ENCODE data around the gene KCNJ9.

DNA sequence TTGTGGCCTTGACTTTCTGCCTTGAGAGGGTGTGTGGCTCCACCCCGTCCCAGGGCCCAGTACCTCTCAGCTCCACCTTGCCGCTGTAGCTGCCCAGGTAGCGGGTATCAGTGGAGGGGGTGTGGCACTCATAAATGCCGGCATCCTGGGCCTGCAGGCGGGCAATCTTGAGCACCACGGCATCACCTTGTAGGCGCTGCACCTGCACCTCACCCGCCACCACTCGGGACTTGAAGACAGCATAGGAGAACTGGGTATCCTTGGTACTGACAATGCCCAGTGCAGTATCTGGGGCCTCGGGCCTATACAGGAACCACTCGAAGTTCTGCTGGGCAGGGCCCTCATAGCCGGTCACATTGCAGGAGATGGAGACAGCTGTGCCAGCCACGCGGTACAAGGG is 13.5 kb downstream of the KCNJ9 start:
- TF ChIP-seq, protein P1, sequence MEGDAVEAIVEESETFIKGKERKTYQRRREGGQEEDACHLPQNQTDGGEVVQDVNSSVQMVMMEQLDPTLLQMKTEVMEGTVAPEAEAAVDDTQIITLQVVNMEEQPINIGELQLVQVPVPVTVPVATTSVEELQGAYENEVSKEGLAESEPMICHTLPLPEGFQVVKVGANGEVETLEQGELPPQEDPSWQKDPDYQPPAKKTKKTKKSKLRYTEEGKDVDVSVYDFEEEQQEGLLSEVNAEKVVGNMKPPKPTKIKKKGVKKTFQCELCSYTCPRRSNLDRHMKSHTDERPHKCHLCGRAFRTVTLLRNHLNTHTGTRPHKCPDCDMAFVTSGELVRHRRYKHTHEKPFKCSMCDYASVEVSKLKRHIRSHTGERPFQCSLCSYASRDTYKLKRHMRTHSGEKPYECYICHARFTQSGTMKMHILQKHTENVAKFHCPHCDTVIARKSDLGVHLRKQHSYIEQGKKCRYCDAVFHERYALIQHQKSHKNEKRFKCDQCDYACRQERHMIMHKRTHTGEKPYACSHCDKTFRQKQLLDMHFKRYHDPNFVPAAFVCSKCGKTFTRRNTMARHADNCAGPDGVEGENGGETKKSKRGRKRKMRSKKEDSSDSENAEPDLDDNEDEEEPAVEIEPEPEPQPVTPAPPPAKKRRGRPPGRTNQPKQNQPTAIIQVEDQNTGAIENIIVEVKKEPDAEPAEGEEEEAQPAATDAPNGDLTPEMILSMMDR (IDR thresholded peaks at IDR 0.05; ENCODE audit: poor library complexity, severe bottlenecking): no peak
- TF ChIP-seq EZH2 (IDR thresholded peaks at IDR 0.05; ENCODE audit: borderline replicate concordance, insufficient read depth, low read length, poor library complexity, severe bottlenecking) (no peak), RAD21 (conservative IDR thresholded peaks at IDR 0.05) (no peak), POLR2AphosphoS5 (IDR thresholded peaks at IDR 0.05) (no peak), REST (IDR thresholded peaks at IDR 0.05; ENCODE audit: borderline replicate concordance) (no peak), EP300 (conservative IDR thresholded peaks at IDR 0.05; ENCODE audit: poor library complexity, severe bottlenecking) (no peak), SMC3 (conservative IDR thresholded peaks at IDR 0.05; ENCODE audit: poor library complexity) (no peak)

All from neural cell (in vitro differentiated cells).